Kidney capillary endothelial cell (primary cell): Measurements from ENCODE around the gene ASMTL.
"Not testable (repeated sequence)": the region's sequence is repeated elsewhere in the genome, so short reads cannot be mapped to it uniquely, and the experiment has no call there.

Experiments
- DNase-seq: peaks from one replicate; pipeline ENCODE4 v3.0.0-alpha.2; 2018; ENCODE audit warnings: low spot score

ASMTL gene, protein sequence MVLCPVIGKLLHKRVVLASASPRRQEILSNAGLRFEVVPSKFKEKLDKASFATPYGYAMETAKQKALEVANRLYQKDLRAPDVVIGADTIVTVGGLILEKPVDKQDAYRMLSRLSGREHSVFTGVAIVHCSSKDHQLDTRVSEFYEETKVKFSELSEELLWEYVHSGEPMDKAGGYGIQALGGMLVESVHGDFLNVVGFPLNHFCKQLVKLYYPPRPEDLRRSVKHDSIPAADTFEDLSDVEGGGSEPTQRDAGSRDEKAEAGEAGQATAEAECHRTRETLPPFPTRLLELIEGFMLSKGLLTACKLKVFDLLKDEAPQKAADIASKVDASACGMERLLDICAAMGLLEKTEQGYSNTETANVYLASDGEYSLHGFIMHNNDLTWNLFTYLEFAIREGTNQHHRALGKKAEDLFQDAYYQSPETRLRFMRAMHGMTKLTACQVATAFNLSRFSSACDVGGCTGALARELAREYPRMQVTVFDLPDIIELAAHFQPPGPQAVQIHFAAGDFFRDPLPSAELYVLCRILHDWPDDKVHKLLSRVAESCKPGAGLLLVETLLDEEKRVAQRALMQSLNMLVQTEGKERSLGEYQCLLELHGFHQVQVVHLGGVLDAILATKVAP

DNA sequence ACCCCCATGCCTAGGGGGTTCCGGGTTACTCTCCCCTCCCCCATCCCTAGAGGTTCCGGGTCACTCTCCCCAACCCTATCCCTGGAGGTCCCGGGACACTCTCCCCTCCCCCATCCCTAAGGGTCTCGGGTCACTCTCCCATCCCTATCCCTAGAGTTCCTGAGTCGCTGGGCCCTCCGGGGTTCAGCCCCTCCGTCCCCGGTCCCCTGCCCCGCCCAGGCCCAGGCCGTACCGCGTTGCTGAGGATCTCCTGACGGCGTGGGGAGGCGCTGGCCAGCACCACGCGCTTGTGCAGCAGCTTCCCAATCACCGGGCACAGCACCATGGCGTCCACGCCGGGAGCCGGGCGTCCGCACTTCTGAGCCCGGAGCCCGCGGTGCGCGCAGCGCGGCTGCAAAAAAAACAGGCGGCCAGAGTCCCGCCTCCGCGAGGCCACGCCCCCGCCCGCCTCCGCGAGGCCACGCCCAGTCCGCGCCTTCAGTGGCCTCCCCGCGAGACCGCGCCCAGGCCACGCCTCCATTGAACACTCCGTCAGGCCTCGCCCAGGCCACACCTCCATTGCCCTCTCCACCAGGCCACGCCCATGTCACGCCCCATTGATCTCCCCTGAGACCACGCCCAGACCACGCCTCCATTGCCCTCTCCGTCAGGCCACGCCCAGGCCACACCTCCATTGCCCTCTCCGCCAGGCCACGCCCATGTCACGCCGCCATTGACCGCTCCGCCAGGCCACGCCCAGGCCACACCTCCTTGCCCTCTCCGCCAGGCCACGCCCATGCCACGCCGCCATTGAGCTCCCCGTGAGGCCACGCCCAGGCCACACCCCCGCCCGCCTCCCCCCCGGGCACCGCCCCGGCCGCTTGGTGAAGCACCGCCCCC lies at the start of gene ASMTL:
Gene ASMTL, minus strand, starts transcription at position 394 of the 879 bp plus-strand sequence. Its CDS starts 69 bp downstream, at position 325.
- peak; percentile 99 for DNase-seq

DNA sequence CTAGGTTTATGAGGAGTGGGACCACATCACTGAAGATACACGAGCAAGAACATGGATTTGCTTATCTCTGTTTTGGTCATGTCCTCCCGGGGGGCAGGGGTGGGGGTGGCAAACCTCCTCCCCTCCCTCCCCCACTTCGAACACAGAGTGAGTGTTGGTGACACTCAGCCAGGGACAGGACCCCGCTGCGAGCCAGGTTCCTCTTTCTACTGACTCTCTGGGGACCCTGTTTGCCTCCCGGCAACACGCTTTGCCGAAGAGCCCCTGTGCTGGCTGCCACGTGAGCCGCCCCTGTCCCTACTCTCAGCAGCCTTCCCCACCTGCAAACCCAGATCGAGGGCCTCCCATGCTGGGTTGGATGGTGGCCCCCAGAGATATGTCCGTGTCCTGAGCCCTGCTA lies 49.5 kb upstream of the ASMTL start:
- DNase-seq, result no peak

DNA sequence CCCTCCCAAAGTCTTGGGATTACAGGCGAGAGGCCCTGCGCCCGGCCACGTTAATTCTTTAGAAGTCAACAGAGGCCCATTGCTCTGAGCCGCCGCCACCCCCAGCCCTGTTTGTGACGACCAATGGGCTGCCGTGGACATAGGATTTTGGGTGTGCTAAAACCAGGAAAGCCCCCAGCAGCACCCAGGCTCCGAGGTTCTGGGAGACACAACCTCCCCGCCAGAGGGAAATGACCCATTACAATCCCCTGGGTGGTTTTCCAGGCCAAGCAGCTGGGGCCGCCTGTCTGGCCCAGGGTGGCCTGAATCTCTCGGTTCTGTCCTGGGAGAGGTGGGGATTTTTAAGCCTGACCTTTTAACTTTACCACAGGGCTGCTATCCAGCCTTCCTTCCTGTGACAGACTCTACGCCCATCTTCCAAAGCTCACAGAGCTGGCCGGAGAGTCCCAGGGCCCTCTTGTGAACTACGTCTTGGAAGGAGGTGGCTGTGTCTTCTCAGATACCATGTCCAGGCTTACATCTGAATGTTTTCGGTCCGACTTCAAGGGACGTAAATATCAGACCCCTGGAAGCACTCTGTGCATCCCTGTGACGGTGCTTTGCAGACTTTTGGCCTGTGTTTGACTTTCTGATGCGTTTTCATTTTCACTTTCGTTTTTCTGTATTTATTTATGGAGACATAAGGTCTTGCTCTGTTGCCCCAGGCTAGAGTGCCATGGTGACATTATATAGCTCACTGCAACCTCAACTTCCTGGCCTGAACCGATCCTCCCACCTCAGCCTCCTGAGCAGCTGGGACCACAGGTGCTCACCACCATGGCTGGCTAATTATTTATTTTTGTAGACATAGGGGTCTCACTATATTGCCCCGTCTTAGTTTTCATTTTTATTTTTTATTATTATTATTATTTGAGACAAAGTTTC lies 48.3 kb upstream of the ASMTL start:
- no peak for DNase-seq

DNA sequence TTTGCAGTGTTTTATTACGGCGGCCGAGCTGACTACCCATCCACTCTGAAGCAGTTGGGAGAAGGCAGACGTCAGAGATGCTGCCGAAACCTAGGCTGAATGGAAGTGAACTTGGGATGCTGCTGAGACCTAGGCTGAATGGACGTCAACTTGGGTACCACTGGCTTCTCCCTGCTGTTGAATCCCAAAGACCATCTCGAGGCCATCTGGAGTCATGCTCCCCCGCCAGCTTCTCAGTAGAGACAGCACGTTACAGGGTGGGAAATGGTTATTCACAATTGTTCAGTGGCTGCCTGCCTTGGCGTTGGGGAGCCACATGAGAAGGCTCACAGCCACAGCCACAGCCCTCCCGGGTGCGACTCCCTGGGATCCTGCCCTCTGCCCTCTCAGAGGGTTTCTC lies 43.4 kb upstream of the ASMTL start:
- DNase-seq, result no peak

DNA sequence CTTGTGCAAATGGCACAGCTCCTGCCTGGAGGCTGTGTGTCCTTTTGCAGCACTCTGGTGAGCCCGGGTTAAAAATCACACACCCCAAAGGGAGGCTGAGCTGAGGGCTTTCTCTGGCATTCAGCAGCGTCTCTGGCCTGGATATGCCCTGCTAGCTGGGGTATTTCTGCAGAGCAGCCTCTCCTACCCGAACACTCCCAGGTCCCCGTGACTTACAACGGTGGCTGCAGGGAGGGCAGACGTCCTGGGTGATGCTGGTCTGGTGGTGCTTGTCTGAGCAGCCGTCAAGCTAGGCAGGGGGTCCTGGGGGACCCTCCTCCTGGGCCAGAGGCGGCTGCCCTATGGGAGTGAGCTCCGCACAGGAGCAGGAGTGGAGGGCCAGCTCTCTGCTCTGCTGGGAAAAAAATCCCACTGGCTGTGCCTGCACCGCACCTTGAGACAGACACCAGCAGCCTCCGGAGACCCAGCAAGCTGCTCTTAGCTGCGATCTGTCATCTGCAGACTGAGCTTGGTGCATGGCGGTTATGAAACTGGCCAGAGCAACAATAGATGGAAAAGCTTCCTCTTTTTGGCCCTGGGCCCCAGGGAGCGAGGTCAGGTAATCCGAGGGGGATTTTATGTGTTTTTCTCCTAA lies 41.3 kb upstream of the ASMTL start:
- no peak for DNase-seq

DNA sequence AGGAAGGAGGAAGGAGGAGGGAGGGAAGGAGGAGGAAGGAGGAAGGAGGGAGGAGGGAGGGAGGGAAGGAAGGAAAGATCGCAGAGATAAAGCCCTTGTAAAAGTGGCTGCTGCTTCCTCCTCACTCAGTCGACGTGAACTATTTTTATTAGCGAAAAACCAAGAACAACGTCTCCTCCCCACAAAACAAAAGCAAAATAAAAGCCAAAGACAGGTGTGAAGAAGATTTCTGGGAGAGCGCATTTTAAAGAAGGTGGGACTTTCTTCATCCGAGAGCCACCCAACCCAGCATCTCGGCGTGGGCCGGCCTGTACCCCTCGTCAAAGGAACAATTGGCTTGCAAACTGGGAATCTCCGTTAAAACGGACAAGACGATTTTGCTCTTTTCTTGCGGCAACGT lies 40.7 kb upstream of the ASMTL start:
- DNase-seq, result no peak

DNA sequence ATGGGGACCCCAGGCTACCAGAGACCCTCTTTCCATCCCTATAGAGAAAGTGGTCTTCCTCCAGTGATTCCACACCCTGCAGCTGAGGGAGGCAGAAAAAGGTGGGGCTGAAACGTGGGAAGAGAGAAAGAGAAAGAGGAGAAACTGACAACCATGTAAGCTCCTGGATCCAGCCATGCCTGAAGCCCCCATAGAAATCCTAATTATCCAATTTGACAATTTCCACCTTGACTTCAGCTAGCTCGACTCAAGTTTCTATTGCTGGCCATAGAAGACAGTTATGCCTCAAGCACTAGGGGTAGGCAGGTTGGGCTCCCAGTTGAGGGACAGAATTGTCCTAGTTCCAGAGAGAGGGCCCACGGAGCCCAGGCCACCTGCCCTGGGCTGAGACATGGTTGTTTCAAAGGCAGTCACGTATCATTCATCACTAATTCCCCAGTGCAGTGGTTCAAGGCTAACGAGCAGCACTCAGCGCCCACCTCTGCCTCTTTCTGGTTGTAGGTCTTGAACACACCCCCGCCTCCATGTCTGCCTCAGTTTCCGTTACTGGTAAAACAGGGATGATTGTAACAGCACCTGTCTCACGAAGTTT lies 39.8 kb upstream of the ASMTL start:
- DNase-seq, result no peak

DNA sequence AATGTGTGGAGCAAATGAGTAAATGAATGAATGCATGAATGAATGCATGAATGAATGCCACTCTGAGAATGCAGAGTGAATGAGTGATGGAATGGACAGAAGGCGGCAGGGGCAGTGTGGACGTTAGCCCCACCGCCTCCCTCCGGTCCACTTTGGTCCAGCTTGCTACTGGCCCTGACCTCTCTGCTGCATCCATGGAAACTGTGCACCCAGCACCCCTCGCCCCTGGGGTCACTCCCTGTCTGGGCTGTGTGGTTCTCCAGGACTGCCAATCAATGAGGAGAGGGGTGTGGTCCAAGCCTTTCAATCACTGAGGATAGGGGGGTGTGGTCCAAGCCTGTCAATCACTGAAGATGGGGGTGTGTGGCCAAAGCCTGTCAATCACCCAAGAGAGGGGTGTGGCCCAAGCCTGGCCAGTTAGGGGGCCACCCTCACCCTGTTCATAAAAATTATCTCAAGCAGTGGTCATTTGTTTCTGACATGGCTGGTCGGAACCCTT lies 39.2 kb upstream of the ASMTL start:
- DNase-seq, result peak; percentile 32

DNA sequence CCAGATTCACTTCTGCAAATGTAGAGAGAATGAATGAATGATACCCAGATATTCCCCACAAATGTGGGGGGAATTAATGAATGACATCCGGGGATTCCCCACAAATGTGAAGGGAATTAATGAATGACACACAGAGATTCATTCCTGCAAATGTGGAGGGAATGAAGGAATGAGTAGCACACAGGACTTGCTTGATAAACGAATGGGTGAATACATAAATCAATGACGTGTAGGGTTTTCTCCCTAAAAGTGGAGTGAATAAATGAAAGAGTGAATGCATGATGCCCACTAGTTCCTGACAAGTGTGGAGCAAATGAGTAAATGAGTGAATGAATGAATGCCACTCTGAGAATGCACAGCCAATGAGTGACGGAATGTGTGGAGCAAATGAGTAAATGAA lies 38.5 kb upstream of the ASMTL start:
- DNase-seq, result not testable (repeated sequence)

DNA sequence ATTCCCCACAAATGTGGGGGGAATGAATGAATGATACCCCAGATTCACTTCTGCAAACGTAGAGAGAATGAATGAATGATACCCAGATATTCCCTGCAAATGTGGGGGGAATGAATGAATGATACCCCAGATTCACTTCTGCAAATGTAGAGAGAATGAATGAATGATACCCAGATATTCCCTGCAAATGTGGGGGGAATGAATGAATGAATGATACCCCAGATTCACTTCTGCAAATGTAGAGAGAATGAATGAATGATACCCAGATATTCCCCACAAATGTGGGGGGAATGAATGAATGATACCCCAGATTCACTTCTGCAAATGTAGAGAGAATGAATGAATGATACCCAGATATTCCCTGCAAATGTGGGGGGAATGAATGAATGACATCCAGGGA lies 38.0 kb upstream of the ASMTL start:
- DNase-seq, result not testable (repeated sequence)

DNA sequence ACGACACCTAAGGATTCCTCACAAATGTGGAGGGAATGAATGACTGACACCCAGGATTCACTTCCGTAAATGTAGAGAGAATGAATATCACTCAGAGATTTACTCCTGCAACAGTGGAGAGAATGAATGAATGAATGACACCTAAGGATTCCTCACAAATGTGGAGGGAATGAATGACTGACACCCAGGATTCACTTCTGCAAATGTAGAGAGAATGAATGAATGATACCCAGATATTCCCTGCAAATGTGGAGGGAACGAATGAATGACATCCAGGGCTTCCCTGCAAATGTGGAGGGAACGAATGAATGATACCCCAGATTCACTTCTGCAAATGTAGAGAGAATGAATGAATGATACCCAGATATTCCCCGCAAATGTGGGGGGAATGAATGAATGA lies 36.6 kb upstream of the ASMTL start:
- not testable (repeated sequence) for DNase-seq

DNA sequence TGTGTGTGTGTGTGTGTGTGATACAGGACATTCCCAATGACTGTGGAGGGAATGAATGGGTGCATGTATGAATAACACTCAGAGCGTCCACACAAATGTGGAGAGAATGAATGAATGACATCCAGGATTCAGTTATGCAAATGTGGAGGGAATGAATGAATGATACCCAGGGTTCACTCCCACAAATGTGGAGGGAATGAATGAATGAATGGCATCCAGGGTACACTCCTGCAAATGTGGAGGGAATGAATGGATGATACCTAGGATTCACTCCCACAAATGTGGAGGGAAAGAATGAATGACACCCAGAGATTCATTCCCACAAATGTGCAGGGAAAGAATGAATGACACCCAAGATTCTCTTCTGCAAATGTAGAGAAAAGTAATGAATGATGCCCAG lies 36.0 kb upstream of the ASMTL start:
- DNase-seq, result no peak

DNA sequence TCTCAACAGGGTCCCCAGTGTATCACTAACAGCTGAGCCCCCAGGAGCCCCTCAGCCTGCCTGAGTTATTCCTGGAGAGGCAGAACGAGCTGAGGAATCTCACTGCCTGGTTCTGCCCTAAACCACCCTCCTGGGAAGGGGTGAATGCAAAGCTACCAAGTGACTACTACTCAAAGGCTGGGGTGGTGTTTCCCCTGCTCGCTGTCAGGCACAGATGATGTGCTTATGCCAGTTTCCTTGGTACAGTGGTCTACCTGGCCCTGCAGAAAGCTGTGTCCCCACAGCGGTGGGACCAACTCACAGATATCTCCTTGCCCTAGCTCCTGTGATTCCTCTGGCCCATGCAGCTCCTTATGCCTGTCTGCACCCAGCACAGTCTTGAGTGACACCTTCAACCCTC lies 35.4 kb upstream of the ASMTL start:
- DNase-seq, result no peak

DNA sequence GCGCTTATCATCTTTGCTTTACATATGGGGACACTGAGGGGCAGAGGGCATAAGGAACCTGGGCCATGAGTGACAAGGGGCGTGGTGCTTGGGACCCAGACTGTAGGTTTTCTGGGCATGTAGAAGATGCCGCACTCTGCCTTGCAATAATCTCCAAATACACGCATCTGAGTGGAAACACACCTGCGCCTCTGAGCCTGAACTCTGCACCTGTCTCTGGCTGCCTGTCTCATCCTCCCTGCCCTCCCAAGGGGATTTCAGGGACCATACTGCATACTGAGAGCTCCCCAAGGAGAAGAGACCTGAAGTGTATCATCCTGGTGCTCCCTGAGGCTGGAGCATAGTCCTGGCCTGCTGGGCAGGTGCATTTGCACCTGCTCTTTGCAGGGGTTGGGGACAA lies 34.7 kb upstream of the ASMTL start:
- DNase-seq, result no peak

DNA sequence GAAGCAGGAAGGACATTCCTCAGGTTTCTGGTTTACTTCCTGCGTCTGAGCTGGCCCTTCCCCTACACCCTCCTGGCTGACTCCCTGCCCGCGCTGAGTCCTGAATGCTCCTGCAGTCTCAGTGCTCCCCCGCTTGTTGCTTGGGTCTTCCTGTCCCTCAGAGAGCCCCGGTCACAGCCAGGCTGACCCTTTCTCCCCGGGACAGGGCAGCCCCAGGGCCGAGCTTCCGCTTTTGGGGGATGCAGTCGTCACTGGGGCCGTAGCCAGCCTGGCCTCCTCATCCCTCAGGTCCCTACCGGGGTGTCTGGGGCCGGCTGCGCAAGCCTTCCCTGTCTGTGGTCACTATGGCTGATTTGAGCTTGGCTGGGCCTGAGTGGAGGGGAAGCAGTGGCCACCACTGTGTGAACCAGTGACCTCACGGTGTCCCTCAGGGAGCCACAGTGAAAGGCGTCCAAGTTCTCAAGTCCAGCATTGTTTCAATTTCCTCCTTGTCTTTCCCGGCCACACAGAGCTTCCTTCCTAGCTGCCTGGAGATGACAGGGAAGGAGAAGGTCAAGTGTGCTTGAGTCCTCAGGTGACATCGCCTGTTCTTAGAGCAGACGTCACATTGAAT lies 34.1 kb upstream of the ASMTL start:
- DNase-seq, result peak; percentile 96

DNA sequence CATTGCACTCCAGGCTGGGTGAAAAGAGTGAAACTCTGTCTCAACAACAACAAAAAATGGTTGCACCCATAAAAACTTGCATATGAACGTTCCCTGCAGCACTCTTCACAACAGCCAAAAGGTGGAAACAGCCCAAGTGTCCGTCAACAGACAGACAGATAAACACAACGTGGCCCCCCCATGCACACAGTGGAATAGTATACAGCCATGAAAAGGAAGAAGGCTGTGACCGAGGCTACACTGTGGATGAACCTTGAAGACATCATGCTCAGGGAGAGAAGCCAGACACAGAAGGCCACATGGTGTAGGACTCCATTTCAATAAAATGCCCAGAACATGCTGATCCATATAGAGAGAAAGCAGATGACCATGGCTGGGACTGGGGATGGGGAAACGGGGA lies 33.5 kb upstream of the ASMTL start:
- DNase-seq, result no peak

DNA sequence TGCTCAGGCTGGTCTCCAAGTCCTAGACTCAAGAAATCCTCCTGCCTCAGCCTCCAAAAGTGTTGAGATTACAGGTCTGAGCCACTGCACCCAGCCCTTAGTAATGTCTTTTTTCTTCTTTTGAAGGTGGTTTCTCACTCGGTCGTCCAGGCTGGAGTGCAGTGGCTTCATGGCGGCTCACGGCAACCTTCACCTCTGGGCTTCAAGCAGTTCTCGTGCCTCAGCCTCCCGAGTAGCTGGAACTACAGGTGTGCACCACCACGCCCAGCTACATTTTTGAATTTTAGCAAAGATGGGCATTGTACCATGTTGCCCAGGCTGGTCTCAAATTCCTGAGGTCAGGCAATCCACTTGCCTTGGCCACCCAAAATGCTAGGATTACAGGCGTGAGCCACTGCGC lies 32.3 kb upstream of the ASMTL start:
- DNase-seq, result no peak

DNA sequence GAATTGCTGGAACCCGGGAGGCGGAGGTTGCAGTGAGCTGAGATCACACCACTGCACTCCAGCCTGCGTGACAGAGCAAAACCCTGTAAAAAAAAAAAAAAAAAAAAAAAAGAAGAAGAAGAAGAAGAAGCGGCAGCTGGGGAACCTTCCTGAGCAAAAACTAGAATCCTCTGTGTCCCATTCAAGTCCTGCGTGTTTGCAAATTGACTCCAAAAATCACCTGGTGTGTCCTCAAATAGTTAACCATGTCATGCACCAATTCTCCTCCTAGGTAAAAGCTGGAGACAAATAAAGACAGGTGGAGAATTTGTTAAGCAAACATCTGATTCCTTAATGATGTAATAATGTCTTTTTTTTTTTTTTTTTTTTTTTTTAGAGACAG lies 31.9 kb upstream of the ASMTL start:
- no peak for DNase-seq

DNA sequence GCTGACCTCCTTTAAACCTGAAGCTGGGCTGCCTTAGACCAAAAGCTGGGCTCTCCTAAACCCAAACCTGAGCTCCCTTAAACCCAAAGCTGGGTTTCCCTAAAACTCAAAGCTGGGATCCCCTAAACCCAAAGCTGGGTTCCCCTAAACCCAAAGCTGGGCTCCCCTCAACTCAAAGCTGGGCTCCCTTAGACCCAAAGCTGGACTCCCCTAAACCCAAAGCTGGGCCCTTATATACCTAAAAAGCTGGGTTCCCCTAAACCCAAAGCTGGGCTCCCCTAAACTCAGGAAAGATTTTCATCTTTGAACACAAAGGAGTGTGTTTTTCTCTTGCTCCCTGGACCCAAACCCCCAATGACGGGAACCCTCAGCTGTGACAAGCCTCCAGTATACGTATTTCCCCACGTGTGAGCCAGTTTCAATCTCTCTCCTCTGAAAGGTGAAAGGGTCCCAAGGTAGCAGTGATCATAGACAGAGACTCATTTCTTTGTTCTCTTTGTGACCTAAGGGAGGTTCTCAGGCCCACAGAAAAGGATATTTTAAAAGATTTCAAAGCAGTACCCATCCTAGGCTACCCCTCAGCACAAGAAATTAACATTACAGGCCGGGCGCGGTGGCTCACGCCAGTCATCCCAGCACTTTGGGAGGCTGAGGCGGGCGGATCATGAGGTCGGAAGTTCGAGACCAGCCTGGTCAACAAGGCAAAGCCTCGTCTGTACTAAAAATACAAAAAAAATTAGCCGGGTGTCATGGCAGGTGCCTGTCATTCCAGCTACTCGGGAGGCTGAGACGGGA lies 31.3 kb upstream of the ASMTL start:
- DNase-seq, result no peak
